Ovary (tissue), 3 donors: ENCODE data around the gene CCL21.

ENCODE experiments used
- EP300 ChIP-seq: sonication (generic); formaldehyde crosslinking; IDR thresholded peaks from one replicate; pipeline ENCODE4 v1.6.1; 2017; ENCODE audit warnings: antibody characterized with exemption
- POLR2A ChIP-seq: fragments of 450-650 bp; IDR thresholded peaks from one replicate; pipeline ENCODE4 v1.6.1; 2017; ENCODE audit warnings: antibody characterized with exemption, mild to moderate bottlenecking, moderate library complexity
- TF ChIP-seq, protein P1 (sequence below), 3 donors: fragments of 450-650 bp in 2 of 3; fragments of 200-600 bp in 1 of 3; IDR thresholded peaks; one replicate each; pipeline versions ENCODE4 v1.5.1 to v1.8.0; 2016 to 2022; ENCODE audit warnings: antibody characterized with exemption in 3 of 3, mild to moderate bottlenecking in 1 of 3
- donor health status: DM: no; HTN: no; CAD: no.

DNA sequence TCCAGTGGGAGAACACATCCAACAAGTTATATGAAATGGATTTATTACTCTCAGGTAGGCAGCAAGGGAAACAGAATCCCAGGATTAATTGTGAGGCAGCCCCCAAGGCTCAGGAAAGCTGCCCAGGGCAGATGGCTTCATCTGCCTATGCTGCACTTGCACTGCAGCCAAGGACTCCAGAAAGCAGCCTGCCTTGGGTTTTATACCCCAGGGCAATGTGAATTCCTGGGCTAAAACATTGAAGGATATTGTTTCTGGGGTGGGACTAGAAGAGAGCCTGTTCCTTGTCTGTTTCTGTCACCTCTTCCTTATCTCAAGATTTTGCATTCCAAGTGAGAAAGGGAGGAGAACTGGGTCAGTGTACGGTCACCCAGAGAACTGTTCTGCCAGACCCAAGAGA is 38.6 kb downstream of the CCL21 start:
- TF ChIP-seq, protein P1, sequence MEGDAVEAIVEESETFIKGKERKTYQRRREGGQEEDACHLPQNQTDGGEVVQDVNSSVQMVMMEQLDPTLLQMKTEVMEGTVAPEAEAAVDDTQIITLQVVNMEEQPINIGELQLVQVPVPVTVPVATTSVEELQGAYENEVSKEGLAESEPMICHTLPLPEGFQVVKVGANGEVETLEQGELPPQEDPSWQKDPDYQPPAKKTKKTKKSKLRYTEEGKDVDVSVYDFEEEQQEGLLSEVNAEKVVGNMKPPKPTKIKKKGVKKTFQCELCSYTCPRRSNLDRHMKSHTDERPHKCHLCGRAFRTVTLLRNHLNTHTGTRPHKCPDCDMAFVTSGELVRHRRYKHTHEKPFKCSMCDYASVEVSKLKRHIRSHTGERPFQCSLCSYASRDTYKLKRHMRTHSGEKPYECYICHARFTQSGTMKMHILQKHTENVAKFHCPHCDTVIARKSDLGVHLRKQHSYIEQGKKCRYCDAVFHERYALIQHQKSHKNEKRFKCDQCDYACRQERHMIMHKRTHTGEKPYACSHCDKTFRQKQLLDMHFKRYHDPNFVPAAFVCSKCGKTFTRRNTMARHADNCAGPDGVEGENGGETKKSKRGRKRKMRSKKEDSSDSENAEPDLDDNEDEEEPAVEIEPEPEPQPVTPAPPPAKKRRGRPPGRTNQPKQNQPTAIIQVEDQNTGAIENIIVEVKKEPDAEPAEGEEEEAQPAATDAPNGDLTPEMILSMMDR (IDR thresholded peaks at IDR 0.05): no peak
- TF ChIP-seq POLR2A (no peak), EP300 (no peak)
